ENCODE data around the gene PPIL1. TPM values are rescaled to one million over a fixed set of nuclear protein-coding genes. Genes with fewer than 3 reads are reported as not detected.

PPIL1 gene
- polyA plus RNA-seq, 3 donors = 2.0 to 7.6 (median 5.9) TPM

DNA sequence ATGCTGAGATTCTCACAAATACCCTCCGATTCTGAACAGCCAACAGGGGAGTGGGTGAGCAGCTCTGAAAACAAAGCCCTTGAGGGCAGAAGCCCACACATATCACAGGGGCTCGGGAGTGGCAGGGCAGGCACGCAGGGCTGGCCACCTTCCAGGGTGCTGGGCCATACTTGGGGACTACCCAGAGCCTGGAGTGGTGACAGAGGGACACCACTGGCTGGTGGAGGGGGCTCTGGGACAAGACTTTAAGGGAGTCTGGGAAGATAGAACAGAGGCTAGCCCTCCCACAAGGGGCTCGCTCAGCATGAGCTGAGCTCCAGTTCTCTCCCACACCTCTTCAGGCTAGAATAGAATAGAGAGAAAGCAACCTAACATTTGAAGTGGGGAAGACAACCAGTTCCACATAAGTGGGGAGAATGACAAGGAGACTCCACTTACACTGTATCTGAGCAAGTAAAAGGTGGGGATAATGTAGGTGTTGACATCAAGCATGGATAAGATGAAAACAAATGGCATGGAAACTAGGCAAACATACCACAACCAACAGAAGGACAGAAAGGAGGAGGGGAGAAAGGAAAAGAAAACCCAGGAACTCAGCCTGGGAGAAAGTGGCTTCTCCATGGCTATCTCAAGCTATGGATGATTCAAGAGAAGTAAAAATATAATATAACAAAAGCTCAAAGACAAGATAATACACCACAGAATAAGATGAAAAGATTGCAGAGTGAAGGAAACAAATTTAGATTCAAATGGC lies 7.0 kb downstream of the PPIL1 start:
- Histone ChIP-seq H3K4me1 (ENCODE audit: control insufficient read depth in 1 of 2, insufficient read depth in 2 of 2, low read length in 2 of 2) (no peaks in the 10 kb centered on the region), H3K36me3 (replicated peaks in 1 of 2; ENCODE audit: control insufficient read depth in 1 of 2, insufficient read depth in 2 of 2, low read length in 2 of 2) (peaks cover 44 to 81% of the 10 kb centered on the region in 2 donors), H4K20me1 (ENCODE audit: insufficient read depth, low read length) (no peaks in the 10 kb centered on the region), H3K79me2 (ENCODE audit: insufficient read depth, low read length) (peaks cover 74% of the 10 kb centered on the region), H3K27me3 (ENCODE audit: control insufficient read depth in 2 of 2, insufficient read depth in 2 of 2, low read length in 2 of 2) (no peaks in the 10 kb centered on the region), H3K9ac (ENCODE audit: insufficient read depth, low read length, poor library complexity, severe bottlenecking) (no peak overlapping the region), H3K4me2 (replicated peaks; ENCODE audit: extremely low read depth, low read length, poor library complexity, severe bottlenecking) (no peak overlapping the region), H3K4me3 (replicated peaks in 1 of 3; ENCODE audit: low read depth in 2 of 3, low read length in 3 of 3) (no peak overlapping the region), H2AFZ (ENCODE audit: insufficient read depth, low read depth, low read length, poor library complexity, severe bottlenecking) (no peak overlapping the region), H3K9me3 (replicated peaks in 1 of 2; ENCODE audit: control insufficient read depth in 1 of 2, insufficient read depth in 1 of 2, low read length in 2 of 2) (no peaks in the 10 kb centered on the region), H3K27ac (ENCODE audit: low read depth in 1 of 2, low read length in 2 of 2) (no peak overlapping the region)
- H3K4me3 Mint-ChIP-seq = no peak overlapping the region
- peaks cover 73 to 82% of the 10 kb centered on the region in 2 donors for H3K36me3 Mint-ChIP-seq
- no peaks in the 10 kb centered on the region for H3K4me1 Mint-ChIP-seq
- TF ChIP-seq, protein P1, sequence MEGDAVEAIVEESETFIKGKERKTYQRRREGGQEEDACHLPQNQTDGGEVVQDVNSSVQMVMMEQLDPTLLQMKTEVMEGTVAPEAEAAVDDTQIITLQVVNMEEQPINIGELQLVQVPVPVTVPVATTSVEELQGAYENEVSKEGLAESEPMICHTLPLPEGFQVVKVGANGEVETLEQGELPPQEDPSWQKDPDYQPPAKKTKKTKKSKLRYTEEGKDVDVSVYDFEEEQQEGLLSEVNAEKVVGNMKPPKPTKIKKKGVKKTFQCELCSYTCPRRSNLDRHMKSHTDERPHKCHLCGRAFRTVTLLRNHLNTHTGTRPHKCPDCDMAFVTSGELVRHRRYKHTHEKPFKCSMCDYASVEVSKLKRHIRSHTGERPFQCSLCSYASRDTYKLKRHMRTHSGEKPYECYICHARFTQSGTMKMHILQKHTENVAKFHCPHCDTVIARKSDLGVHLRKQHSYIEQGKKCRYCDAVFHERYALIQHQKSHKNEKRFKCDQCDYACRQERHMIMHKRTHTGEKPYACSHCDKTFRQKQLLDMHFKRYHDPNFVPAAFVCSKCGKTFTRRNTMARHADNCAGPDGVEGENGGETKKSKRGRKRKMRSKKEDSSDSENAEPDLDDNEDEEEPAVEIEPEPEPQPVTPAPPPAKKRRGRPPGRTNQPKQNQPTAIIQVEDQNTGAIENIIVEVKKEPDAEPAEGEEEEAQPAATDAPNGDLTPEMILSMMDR (IDR thresholded peaks at IDR 0.05) = no peak
- H3K9me3 Mint-ChIP-seq = no peaks in the 10 kb centered on the region
- no peaks in the 10 kb centered on the region for H3K27me3 Mint-ChIP-seq (ENCODE audit: low read depth in 3 of 3)
- peak overlapping the region in 1 of 7 donors; percentile 19 for H3K27ac Mint-ChIP-seq
- intact Hi-C loops (cut with micrococcal nuclease) = loop anchor here in 1 of 2 donors (10.0 kb wide), 1 partner anchor 93 kb away; no protein-coding TSS in a partner anchor
- no peak for DNase-seq
- WGBS (ENCODE audit: insufficient coverage) = 100% methylated on average over 1 of the region's 4 CpGs

DNA sequence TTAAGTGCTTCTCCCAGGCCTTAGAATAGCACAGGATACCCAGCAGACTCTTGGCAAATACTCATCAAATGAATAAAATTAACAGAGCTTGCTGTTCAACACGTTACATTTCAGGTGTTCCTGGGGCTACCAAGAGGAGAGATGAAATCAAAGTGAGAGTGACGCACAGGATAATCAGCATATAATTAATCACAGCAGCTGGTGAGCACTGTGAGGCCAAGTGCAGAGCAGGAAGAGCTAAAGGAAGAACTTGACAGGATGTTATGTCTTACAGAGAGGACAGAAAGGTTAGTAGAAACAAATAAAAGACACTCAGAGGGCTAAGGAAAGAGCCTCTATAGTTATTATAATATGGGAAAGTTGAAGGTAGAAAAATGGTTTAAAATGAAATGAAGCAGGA lies 8.8 kb downstream of the PPIL1 start:
- Mint-ChIP-seq H3K4me1 (no peaks in the 10 kb centered on the region), H3K27ac (peak overlapping the region in 1 of 7 donors; percentile 63), H3K4me3 (no peak overlapping the region), H3K27me3 (ENCODE audit: low read depth in 3 of 3) (no peaks in the 10 kb centered on the region), H3K9me3 (no peaks in the 10 kb centered on the region), H3K36me3 (peaks cover 75 to 94% of the 10 kb centered on the region in 2 donors)
- TF ChIP-seq, protein P1 (IDR thresholded peaks at IDR 0.05) = no peak
- no peak for DNase-seq
- Histone ChIP-seq H3K79me2 (ENCODE audit: insufficient read depth, low read length) (peaks cover 60% of the 10 kb centered on the region), H3K4me1 (ENCODE audit: control insufficient read depth in 1 of 2, insufficient read depth in 2 of 2, low read length in 2 of 2) (no peaks in the 10 kb centered on the region), H3K27ac (ENCODE audit: low read depth in 1 of 2, low read length in 2 of 2) (no peak overlapping the region), H3K4me3 (replicated peaks in 1 of 3; ENCODE audit: low read depth in 2 of 3, low read length in 3 of 3) (no peak overlapping the region), H3K27me3 (ENCODE audit: control insufficient read depth in 2 of 2, insufficient read depth in 2 of 2, low read length in 2 of 2) (no peaks in the 10 kb centered on the region), H4K20me1 (ENCODE audit: insufficient read depth, low read length) (no peaks in the 10 kb centered on the region), H3K9me3 (replicated peaks in 1 of 2; ENCODE audit: control insufficient read depth in 1 of 2, insufficient read depth in 1 of 2, low read length in 2 of 2) (no peaks in the 10 kb centered on the region), H3K9ac (ENCODE audit: insufficient read depth, low read length, poor library complexity, severe bottlenecking) (no peak overlapping the region), H2AFZ (ENCODE audit: insufficient read depth, low read depth, low read length, poor library complexity, severe bottlenecking) (no peak overlapping the region), H3K4me2 (replicated peaks; ENCODE audit: extremely low read depth, low read length, poor library complexity, severe bottlenecking) (no peak overlapping the region), H3K36me3 (replicated peaks in 1 of 2; ENCODE audit: control insufficient read depth in 1 of 2, insufficient read depth in 2 of 2, low read length in 2 of 2) (peaks cover 50 to 85% of the 10 kb centered on the region in 2 donors)
- no CpG with 5 or more reads among the region's 2 CpGs for WGBS (ENCODE audit: insufficient coverage)
- intact Hi-C loops (cut with micrococcal nuclease) = loop anchor here in 1 of 2 donors (10.0 kb wide), 1 partner anchor 91 kb away; no protein-coding TSS in a partner anchor
